PFSK-1 (cell line): Measurements from ENCODE around the gene KCNJ15.

Experiments used
- REST ChIP-seq, 2 experiments: IDR thresholded peaks; 2 replicates each; pipeline versions ENCODE4 v1.6.1 to v1.8.0; 2011 to 2012; ENCODE audit warnings: low read depth in 2 of 2, low read length in 2 of 2, control low read depth in 1 of 2, inconsistent platforms in 1 of 2, mild to moderate bottlenecking in 1 of 2, moderate library complexity in 1 of 2; ENCODE audit not compliant: insufficient read depth in 1 of 2
- SIN3A ChIP-seq: IDR thresholded peaks from 2 replicates; pipeline ENCODE4 v1.6.1; 2012; ENCODE audit warnings: mild to moderate bottlenecking, low read length, moderate library complexity, borderline replicate concordance; ENCODE audit not compliant: insufficient read depth

- TF ChIP-seq REST (IDR thresholded peaks at IDR 0.05; ENCODE audit: insufficient read depth in 1 of 2, low read depth in 2 of 2, low read length in 2 of 2) = no peak
- TF ChIP-seq SIN3A = no peak
Measured at GRCh38 chr21:38267991-38268863, 11.4 kb downstream of the KCNJ15 start.
